Left ventricle myocardium inferior (tissue), 1 donor: ENCODE measurements around the gene WDFY3. TPM values are rescaled to one million over a fixed set of nuclear protein-coding genes. Genes with fewer than 3 reads are reported as not detected.

ENCODE experiments used
- DNase-seq: peaks from one replicate; pipeline ENCODE4 v3.0.0-alpha.2; 2020
- H3K27ac ChIP-seq: fragments of 200-600 bp; replicated peaks from 2 replicates; pipeline ENCODE4 v1.8.0; 2021
- H3K27me3 ChIP-seq: fragments of 200-600 bp; 2 replicates; pipeline ENCODE4 v1.8.0; 2021; ENCODE audit warnings: low read depth
- H3K36me3 ChIP-seq: fragments of 200-600 bp; 2 replicates; pipeline ENCODE4 v1.8.0; 2021
- H3K4me1 ChIP-seq: fragments of 200-600 bp; 2 replicates; pipeline ENCODE4 v1.8.0; 2021
- H3K4me3 ChIP-seq: fragments of 200-600 bp; 2 replicates; pipeline ENCODE4 v1.8.0; 2021; ENCODE audit warnings: mild to moderate bottlenecking, moderate library complexity
- H3K9me3 ChIP-seq: fragments of 200-600 bp; replicated peaks from 2 replicates; pipeline ENCODE4 v1.8.0; 2021
- CTCF ChIP-seq: fragments of 200-600 bp; IDR thresholded peaks from 2 replicates; pipeline ENCODE4 v1.8.0; 2021; ENCODE audit warnings: antibody characterized with exemption, mild to moderate bottlenecking, borderline replicate concordance
- intact Hi-C: fragments of 100-400 bp; cut with micrococcal nuclease; formaldehyde crosslinking; loops from one replicate; pipeline ENCODE4 v1.11.0; 2022
- total RNA-seq: library from RNA; stranded (reverse); fragmentation: NEBNext Ultra II Directional; extraction: Animal tissue kit (Norgen Biotek cat#: 25700); gene quantifications from one replicate; pipeline ENCODE4 v1.2.1, GENCODE V29; 2021
- donor health status: DM: no; HTN: yes; CAD: no; lungs with severe emphysema.

WDFY3 gene
- total RNA-seq, 1 donor from 2014 or later = 48.7 TPM

- Histone ChIP-seq H3K27ac (no peak overlapping the region), H3K27me3 (no peaks in the 10 kb centered on the region), H3K9me3 (no peaks in the 10 kb centered on the region), H3K36me3 (peaks cover 7% of the 10 kb centered on the region), H3K4me3 (no peak overlapping the region), H3K4me1 (peaks cover 7% of the 10 kb centered on the region)
- intact Hi-C loops = no loop called here
- TF ChIP-seq CTCF = no peak
- no peak for DNase-seq
These were observed 71.2 kb downstream of the WDFY3 start for GRCh38 chr4:84895283-84895682.

GRCh38 chr4:84894621-84895020 lies 71.9 kb downstream of the WDFY3 start:
- H3K27me3 ChIP-seq = no peaks in the 10 kb centered on the region
- no peak overlapping the region for H3K27ac ChIP-seq
- no peak for TF ChIP-seq CTCF
- no peak overlapping the region for H3K4me3 ChIP-seq
- H3K9me3 ChIP-seq = no peaks in the 10 kb centered on the region
- no peak for DNase-seq
- peaks cover 7% of the 10 kb centered on the region for H3K4me1 ChIP-seq
- intact Hi-C loops = no loop called here
- H3K36me3 ChIP-seq = peaks cover 7% of the 10 kb centered on the region

GRCh38 chr4:84892950-84893349 lies 73.5 kb downstream of the WDFY3 start:
- intact Hi-C loops = no loop called here
- no peaks in the 10 kb centered on the region for H3K27me3 ChIP-seq

GRCh38 chr4:84887824-84888223 lies 78.7 kb downstream of the WDFY3 start:
- H3K27ac ChIP-seq = peak overlapping the region; percentile 30
- H3K27me3 ChIP-seq = no peaks in the 10 kb centered on the region
- H3K4me1 ChIP-seq = peaks cover 23% of the 10 kb centered on the region
- intact Hi-C loops = no loop called here
- no peak for TF ChIP-seq CTCF
- DNase-seq = no peak
- no peaks in the 10 kb centered on the region for H3K9me3 ChIP-seq
- no peak overlapping the region for H3K4me3 ChIP-seq
- no peaks in the 10 kb centered on the region for H3K36me3 ChIP-seq

More at GRCh38 chr4:84892950-84893349, 73.5 kb downstream of the WDFY3 start:
- Histone ChIP-seq H3K4me1 (peaks cover 9% of the 10 kb centered on the region), H3K36me3 (peaks cover 7% of the 10 kb centered on the region), H3K27ac (no peak overlapping the region), H3K4me3 (no peak overlapping the region), H3K9me3 (no peaks in the 10 kb centered on the region)
- no peak for TF ChIP-seq CTCF
- no peak for DNase-seq

- Histone ChIP-seq H3K9me3 (no peaks in the 10 kb centered on the region), H3K36me3 (peaks cover 10% of the 10 kb centered on the region), H3K4me1 (no peaks in the 10 kb centered on the region), H3K27me3 (no peaks in the 10 kb centered on the region), H3K27ac (no peak overlapping the region), H3K4me3 (no peak overlapping the region)
- intact Hi-C loops = no loop called here
- no peak for DNase-seq
- no peak for TF ChIP-seq CTCF
These were observed 86.8 kb downstream of the WDFY3 start for GRCh38 chr4:84879651-84880200.
